ENCODE measurements around the gene DOCK8. TPM values are rescaled to one million over a fixed set of nuclear protein-coding genes. Genes with fewer than 3 reads are reported as not detected.
"Not testable (repeated sequence)": the region's sequence is repeated elsewhere in the genome, so short reads cannot be mapped to it uniquely, and the experiment has no call there.

DOCK8 gene
- total RNA-seq, 1 donor: 0.18 TPM

GRCh38 chr9:211557-211956, 3.1 kb upstream of the DOCK8 start:
- DNase-seq (ENCODE audit: low read depth): peak; percentile 44
- H3K4me3 ChIP-seq (ENCODE audit: low read depth, low read length): no peak overlapping the region
- TF ChIP-seq CTCF (IDR thresholded peaks at IDR 0.05; ENCODE audit: insufficient read depth, low read length): no peak

- H3K4me3 ChIP-seq (ENCODE audit: low read depth, low read length): no peak overlapping the region
- no peak for TF ChIP-seq CTCF (IDR thresholded peaks at IDR 0.05; ENCODE audit: insufficient read depth, low read length)
- DNase-seq (ENCODE audit: low read depth): no peak
Measured at GRCh38 chr9:212297-212696, 2.4 kb upstream of the DOCK8 start.

- not testable (repeated sequence) for H3K4me3 ChIP-seq (ENCODE audit: low read depth, low read length); DNase-seq (ENCODE audit: low read depth)
Measured at GRCh38 chr9:213901-214300, 764 bp upstream of the DOCK8 start.

- peak overlapping the region; percentile 53 for H3K4me3 ChIP-seq (ENCODE audit: low read depth, low read length)
- DNase-seq (ENCODE audit: low read depth): no peak
- no peak for TF ChIP-seq CTCF (IDR thresholded peaks at IDR 0.05; ENCODE audit: insufficient read depth, low read length)
Measured at GRCh38 chr9:214351-214647, 366 bp upstream of the DOCK8 start.

GRCh38 chr9:215631-216155, 1.0 kb downstream of the DOCK8 start:
- no peak overlapping the region for H3K4me3 ChIP-seq (ENCODE audit: low read depth, low read length)
- no peak for DNase-seq (ENCODE audit: low read depth)
- TF ChIP-seq CTCF (IDR thresholded peaks at IDR 0.05; ENCODE audit: insufficient read depth, low read length): no peak

GRCh38 chr9:216866-217265, 2.2 kb downstream of the DOCK8 start:
- H3K4me3 ChIP-seq (ENCODE audit: low read depth, low read length): no peak overlapping the region
- TF ChIP-seq CTCF (IDR thresholded peaks at IDR 0.05; ENCODE audit: insufficient read depth, low read length): no peak
- no peak for DNase-seq (ENCODE audit: low read depth)

GRCh38 chr9:217950-218349, 3.3 kb downstream of the DOCK8 start:
- H3K4me3 ChIP-seq (ENCODE audit: low read depth, low read length): no peak overlapping the region
- no peak for DNase-seq (ENCODE audit: low read depth)
- no peak for TF ChIP-seq CTCF (IDR thresholded peaks at IDR 0.05; ENCODE audit: insufficient read depth, low read length)

GRCh38 chr9:219036-219435, 4.4 kb downstream of the DOCK8 start:
- not testable (repeated sequence) for DNase-seq (ENCODE audit: low read depth); H3K4me3 ChIP-seq (ENCODE audit: low read depth, low read length)

Data from fibroblast of the aortic adventitia (primary cell).